Measurements from ENCODE around the gene ANKRD9.

Gene ANKRD9

DNA sequence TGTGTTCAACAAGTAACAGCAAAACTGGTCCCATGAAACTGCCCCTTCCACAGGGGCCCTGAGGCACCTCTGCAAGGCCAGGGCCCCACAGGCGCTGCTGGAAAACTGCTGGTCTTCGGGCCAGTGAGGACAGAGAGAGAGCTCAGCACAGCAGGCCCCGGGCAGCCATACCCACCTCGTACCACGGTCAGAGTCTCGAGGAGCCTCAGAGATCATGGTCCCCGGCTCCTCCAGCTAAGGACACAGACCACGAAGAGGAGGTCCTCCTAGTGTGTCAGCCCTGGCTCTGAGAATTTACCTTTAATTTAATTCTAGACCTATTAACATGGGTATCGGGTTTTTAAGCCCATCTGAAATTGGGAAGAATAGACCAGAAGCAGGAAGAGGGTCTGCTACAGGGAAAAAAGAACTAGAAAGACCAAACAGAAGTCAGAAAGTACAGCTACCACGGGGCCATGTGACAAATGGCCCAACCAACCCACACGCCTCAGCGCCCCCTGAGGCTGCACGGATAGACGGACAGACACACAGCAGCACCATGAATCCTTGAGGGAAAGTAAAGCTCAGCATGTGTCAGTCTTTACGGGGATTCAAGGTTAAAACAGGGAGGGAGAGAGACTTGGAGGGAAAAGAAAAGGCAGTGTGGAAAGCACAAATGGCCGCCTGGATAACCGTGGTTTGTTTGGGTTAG, 22.9 kb downstream of the ANKRD9 start:
- no peaks in the 10 kb centered on the region for H3K4me1 ChIP-seq (ENCODE audit: control insufficient read depth, insufficient read depth, low read length)
- no peaks in the 10 kb centered on the region for H3K27me3 ChIP-seq (ENCODE audit: control insufficient read depth, insufficient read depth, low read length)
- H3K4me3 ChIP-seq (ENCODE audit: low read depth, low read length): no peak overlapping the region
- peaks cover 2% of the 10 kb centered on the region for H3K36me3 ChIP-seq (ENCODE audit: control insufficient read depth, insufficient read depth, low read length)
- H3K9me3 ChIP-seq (ENCODE audit: control insufficient read depth, insufficient read depth, low read length): no peaks in the 10 kb centered on the region
- no peak overlapping the region for H3K9ac ChIP-seq (ENCODE audit: low read depth, low read length)

DNA sequence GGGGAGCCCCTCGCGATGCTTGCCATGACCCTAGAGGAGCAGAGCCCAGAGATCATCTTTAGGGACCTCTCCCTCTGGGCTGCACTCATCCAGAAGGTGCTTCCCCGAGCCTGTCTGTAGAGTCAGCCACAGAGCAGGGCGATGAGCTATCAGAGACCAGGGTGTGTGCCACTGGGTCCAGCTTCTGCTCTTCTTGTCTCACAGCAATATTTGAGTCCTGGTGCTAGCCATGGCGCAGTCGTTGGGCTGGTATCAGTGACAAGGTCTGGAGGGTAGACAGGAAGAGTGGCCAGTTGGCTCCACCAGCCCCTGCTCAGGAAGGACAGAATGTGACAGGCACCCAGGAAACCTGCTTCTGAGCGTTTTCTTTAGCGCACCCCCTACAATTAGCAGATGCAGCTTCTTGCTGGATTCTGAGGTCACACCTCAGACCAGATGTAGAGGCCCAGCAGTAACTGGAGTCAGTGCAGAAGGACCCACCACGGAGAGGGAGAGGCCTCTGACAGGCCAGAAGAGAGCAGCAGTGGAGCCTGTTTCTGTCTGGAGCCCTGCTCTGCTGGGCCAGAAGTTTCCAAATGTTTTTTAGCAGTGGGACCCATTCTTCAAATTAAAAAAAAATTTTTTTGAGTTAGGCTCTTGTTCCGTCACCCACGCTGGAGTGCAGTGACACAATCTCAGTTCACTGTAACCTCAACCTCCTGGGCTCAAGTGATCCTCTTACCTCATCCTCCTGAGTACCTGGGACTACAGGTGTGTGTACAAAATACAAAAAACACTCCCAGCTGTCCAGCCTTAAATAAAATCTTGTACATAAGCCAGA, 23.7 kb downstream of the ANKRD9 start:
- Histone ChIP-seq H3K4me3 (ENCODE audit: low read depth, low read length) (no peak overlapping the region), H3K27me3 (ENCODE audit: control insufficient read depth, insufficient read depth, low read length) (no peaks in the 10 kb centered on the region), H3K4me1 (ENCODE audit: control insufficient read depth, insufficient read depth, low read length) (no peaks in the 10 kb centered on the region), H3K36me3 (ENCODE audit: control insufficient read depth, insufficient read depth, low read length) (peaks cover 2% of the 10 kb centered on the region), H3K9me3 (ENCODE audit: control insufficient read depth, insufficient read depth, low read length) (no peaks in the 10 kb centered on the region), H3K9ac (ENCODE audit: low read depth, low read length) (no peak overlapping the region)

DNA sequence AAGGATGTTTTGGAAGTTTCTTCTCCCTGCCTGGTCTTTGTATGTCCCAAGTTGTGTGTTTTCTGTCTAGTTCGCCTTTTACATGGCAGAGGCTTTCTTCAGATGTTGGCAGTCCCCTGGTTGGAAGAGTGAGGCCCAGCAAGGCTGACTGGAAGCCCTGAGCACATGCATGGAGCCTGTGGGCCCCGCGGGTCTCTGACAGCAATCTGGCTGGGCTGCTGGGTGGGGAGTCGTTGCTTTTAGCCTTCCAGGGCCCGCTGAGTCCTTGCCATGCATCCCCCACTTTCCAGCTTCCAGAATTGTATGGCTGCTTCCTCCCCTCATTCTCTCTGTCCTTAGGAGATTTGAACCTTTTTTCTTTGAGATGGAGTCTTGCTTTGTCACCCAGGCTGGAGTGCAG, 25.3 kb downstream of the ANKRD9 start:
- Histone ChIP-seq H3K36me3 (ENCODE audit: control insufficient read depth, insufficient read depth, low read length) (peaks cover 2% of the 10 kb centered on the region), H3K4me3 (ENCODE audit: low read depth, low read length) (no peak overlapping the region), H3K4me1 (ENCODE audit: control insufficient read depth, insufficient read depth, low read length) (no peaks in the 10 kb centered on the region), H3K27me3 (ENCODE audit: control insufficient read depth, insufficient read depth, low read length) (no peaks in the 10 kb centered on the region), H3K9me3 (ENCODE audit: control insufficient read depth, insufficient read depth, low read length) (no peaks in the 10 kb centered on the region), H3K9ac (ENCODE audit: low read depth, low read length) (no peak overlapping the region)

DNA sequence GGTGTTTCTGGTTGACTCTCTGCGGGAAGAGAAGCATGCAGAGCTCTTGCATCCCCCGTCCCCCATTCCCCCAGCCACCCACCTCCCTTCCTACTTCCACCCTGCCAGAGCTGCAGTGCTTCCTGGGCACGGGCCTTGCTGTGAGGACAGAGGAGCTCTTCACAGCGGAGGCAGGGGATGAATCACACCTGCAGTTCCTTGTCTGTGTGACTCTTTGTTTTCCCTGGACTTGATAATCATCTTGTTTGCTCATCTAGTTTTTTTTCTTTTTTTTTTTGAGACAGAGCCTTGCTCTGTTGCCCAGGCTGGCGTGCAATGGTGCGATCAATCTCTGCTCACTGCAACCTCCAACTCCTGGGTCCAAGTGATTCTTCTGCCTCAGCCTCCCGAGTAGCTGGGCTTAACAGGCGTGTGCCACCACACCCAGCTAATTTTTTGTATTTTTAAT, 27.8 kb downstream of the ANKRD9 start:
- no peak overlapping the region for H3K4me3 ChIP-seq (ENCODE audit: low read depth, low read length)
- peaks cover 2% of the 10 kb centered on the region for H3K36me3 ChIP-seq (ENCODE audit: control insufficient read depth, insufficient read depth, low read length)
- H3K9ac ChIP-seq (ENCODE audit: low read depth, low read length): no peak overlapping the region
- H3K27me3 ChIP-seq (ENCODE audit: control insufficient read depth, insufficient read depth, low read length): no peaks in the 10 kb centered on the region
- H3K4me1 ChIP-seq (ENCODE audit: control insufficient read depth, insufficient read depth, low read length): no peaks in the 10 kb centered on the region
- no peaks in the 10 kb centered on the region for H3K9me3 ChIP-seq (ENCODE audit: control insufficient read depth, insufficient read depth, low read length)

DNA sequence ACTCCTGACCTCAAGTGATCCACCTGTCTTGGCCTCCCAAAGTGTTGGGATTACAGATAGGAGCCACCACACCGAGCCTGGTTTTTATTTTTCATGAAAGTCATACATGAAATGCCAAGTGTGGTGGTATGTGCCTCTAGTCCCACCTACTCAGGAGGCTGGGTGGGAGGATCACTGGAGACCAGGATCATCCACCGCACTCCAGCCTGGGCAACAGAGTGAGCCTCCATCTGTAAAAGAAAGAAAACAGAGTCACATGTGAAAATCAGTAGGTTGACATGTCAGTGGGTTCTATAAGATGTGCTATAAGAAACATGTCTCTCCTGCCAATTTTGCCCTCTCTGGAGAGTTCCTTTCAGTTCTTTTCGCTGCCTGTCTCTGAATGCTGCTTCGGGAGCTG, 28.2 kb downstream of the ANKRD9 start:
- Histone ChIP-seq H3K36me3 (ENCODE audit: control insufficient read depth, insufficient read depth, low read length) (peaks cover 2% of the 10 kb centered on the region), H3K27me3 (ENCODE audit: control insufficient read depth, insufficient read depth, low read length) (no peaks in the 10 kb centered on the region), H3K4me1 (ENCODE audit: control insufficient read depth, insufficient read depth, low read length) (no peaks in the 10 kb centered on the region), H3K4me3 (ENCODE audit: low read depth, low read length) (no peak overlapping the region), H3K9ac (ENCODE audit: low read depth, low read length) (no peak overlapping the region), H3K9me3 (ENCODE audit: control insufficient read depth, insufficient read depth, low read length) (no peaks in the 10 kb centered on the region)

DNA sequence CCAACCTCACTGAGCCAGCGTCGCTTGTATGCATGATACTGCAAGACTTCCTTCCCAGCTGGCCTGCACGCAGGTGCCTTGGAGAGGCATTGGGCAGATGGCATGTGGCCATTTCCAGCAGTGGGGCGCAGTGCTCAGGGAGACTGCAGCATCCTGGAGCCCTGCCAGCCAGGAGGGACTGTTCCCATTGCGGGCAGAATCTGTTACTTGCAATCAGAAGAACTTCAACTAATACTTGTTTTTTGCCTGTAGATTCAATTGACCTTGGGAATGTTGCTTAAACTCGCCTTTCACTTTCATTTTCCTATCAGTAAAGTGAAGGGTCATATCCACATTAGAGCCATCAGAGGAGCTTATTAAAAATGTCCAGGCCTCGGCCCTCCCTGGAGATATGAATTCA, 29.8 kb downstream of the ANKRD9 start:
- no peak overlapping the region for H3K9ac ChIP-seq (ENCODE audit: low read depth, low read length)
- no peaks in the 10 kb centered on the region for H3K9me3 ChIP-seq (ENCODE audit: control insufficient read depth, insufficient read depth, low read length)
- H3K4me1 ChIP-seq (ENCODE audit: control insufficient read depth, insufficient read depth, low read length): no peaks in the 10 kb centered on the region
- no peak overlapping the region for H3K4me3 ChIP-seq (ENCODE audit: low read depth, low read length)
- H3K36me3 ChIP-seq (ENCODE audit: control insufficient read depth, insufficient read depth, low read length): peaks cover 2% of the 10 kb centered on the region
- no peaks in the 10 kb centered on the region for H3K27me3 ChIP-seq (ENCODE audit: control insufficient read depth, insufficient read depth, low read length)

DNA sequence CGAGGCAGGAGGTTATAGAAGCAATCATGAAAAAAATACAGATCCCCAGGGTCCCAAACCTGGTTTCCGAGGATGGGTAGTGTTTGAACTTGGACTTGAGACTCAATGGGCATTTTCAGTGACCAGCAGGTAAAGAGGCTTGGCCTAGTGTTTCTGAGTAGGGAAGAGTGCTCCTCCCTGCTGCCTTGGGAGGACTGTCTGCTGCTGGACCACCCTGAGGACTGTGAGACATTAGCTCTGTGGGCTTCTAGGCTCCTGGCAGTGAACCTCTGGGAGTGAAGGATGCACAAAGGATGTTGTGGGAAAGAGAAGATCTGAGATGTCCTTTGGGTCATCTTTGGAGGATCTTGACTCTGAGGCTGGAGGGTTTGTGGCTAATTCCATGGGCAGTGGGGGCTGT, 30.5 kb downstream of the ANKRD9 start:
- Histone ChIP-seq H3K36me3 (ENCODE audit: control insufficient read depth, insufficient read depth, low read length) (peaks cover 2% of the 10 kb centered on the region), H3K27me3 (ENCODE audit: control insufficient read depth, insufficient read depth, low read length) (no peaks in the 10 kb centered on the region), H3K9ac (ENCODE audit: low read depth, low read length) (no peak overlapping the region), H3K4me3 (ENCODE audit: low read depth, low read length) (no peak overlapping the region), H3K4me1 (ENCODE audit: control insufficient read depth, insufficient read depth, low read length) (no peaks in the 10 kb centered on the region), H3K9me3 (ENCODE audit: control insufficient read depth, insufficient read depth, low read length) (no peaks in the 10 kb centered on the region)

DNA sequence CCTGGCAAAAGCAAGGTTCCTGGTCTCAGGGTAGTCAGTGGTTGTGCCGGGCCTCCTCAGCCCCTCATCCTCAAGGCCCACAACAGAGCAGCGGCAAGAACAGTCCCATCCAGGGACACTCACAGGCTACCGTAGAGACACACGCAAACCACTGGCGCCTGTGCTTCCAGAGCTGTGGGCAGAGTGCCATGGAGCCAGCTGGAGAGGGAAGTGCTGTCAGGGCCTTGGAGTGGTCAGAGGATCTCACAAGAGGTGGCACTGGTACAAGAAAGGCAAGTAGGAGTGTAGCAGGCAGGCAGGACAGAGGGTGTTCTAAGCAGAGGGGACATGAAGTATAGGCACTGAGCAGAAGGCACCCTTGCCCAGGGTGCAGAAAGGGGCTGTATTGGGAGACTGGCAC, 34.6 kb downstream of the ANKRD9 start:
- H3K9ac ChIP-seq (ENCODE audit: low read depth, low read length): no peak overlapping the region
- no peaks in the 10 kb centered on the region for H3K27me3 ChIP-seq (ENCODE audit: control insufficient read depth, insufficient read depth, low read length)
- H3K9me3 ChIP-seq (ENCODE audit: control insufficient read depth, insufficient read depth, low read length): no peaks in the 10 kb centered on the region
- no peaks in the 10 kb centered on the region for H3K4me1 ChIP-seq (ENCODE audit: control insufficient read depth, insufficient read depth, low read length)
- no peaks in the 10 kb centered on the region for H3K36me3 ChIP-seq (ENCODE audit: control insufficient read depth, insufficient read depth, low read length)
- no peak overlapping the region for H3K4me3 ChIP-seq (ENCODE audit: low read depth, low read length)

DNA sequence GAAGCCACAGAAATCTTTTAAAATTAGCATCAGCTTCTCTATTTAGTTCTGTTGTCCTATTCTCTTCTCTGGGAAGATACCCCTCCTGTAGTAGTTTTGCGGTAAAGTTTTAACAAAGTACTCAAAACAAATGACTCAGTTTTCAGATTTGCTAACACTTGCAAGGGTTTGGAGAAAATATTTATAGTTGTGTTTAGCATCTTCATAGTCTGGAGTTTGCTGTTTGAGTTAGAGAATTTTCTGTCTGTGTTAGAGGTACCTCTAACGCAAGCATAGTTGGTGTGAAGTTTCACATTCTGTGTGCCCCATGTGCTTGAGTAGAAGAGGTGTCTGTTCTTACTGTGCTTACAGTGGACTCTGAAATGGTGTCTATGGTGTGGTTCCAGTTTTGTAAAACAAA, 36.0 kb downstream of the ANKRD9 start:
- no peaks in the 10 kb centered on the region for H3K9me3 ChIP-seq (ENCODE audit: control insufficient read depth, insufficient read depth, low read length)
- H3K27me3 ChIP-seq (ENCODE audit: control insufficient read depth, insufficient read depth, low read length): no peaks in the 10 kb centered on the region
- H3K4me1 ChIP-seq (ENCODE audit: control insufficient read depth, insufficient read depth, low read length): no peaks in the 10 kb centered on the region
- no peak overlapping the region for H3K4me3 ChIP-seq (ENCODE audit: low read depth, low read length)
- no peak overlapping the region for H3K9ac ChIP-seq (ENCODE audit: low read depth, low read length)
- H3K36me3 ChIP-seq (ENCODE audit: control insufficient read depth, insufficient read depth, low read length): no peaks in the 10 kb centered on the region

DNA sequence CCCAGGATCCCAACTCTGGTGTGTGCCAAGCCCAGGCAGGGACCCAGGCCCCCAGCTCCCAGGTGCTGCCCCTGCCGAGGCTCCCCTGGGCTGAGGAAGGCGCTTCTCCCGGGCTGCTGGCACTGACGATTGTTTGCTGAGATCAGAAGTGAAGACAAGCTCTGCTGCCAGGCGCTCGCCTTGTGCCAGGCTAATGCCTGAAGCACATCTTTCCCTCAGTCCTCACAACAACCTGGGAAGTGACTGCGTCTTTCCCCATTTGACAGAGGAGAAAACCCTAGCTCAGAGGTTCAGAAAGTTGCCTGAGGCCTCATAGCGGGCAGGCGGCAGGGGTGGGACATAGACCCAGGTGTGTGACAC, 36.8 kb downstream of the ANKRD9 start:
- H3K9ac ChIP-seq (ENCODE audit: low read depth, low read length): no peak overlapping the region
- H3K4me3 ChIP-seq (ENCODE audit: low read depth, low read length): no peak overlapping the region

DNA sequence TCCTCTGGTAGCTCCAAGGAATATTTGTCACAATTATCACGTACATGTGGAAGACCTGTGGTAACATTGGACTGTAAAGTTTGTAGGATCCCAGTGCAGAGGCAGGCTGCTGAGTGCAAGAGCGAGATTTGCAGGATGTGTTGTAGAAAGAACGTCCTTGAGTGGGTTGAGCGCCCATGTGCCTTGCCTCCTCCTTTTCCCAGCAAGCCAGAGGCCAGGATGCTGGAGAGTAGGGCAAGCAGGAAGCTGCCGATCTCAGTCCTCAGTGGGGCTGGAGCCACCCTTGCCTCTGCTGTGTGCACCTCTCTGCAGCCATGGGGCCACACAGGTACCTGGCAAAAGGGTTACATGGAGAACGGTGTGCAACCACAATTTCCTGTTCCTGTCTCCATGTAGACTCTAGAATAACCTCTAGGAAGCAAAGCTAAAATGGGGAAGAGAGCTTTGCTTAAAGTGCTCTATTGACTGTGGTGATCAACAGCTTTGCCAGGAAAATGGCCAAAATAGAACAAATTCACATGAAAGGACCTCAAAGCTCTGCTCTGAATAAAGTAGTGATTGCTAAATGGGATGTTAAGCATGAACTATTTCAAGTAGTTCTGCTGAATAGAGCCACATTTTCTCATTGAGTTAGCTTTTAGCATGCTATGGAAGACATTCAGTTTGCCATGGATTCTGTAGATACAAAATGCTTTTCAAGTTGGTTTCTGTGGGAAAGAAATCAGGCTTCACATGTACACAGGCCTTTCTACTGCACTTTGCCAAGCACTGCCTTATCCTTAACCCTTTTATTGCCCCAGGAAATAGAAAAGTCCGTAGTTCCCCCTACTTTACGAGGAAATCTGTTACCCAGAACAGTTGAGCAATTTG, 37.4 kb downstream of the ANKRD9 start:
- no peaks in the 10 kb centered on the region for H3K27me3 ChIP-seq (ENCODE audit: control insufficient read depth, insufficient read depth, low read length)
- no peaks in the 10 kb centered on the region for H3K9me3 ChIP-seq (ENCODE audit: control insufficient read depth, insufficient read depth, low read length)
- H3K36me3 ChIP-seq (ENCODE audit: control insufficient read depth, insufficient read depth, low read length): no peaks in the 10 kb centered on the region
- H3K9ac ChIP-seq (ENCODE audit: low read depth, low read length): no peak overlapping the region
- H3K4me1 ChIP-seq (ENCODE audit: control insufficient read depth, insufficient read depth, low read length): no peaks in the 10 kb centered on the region
- H3K4me3 ChIP-seq (ENCODE audit: low read depth, low read length): no peak overlapping the region

More for the DNA sequence above, 36.8 kb downstream of the ANKRD9 start:
- H3K4me1 ChIP-seq (ENCODE audit: control insufficient read depth, insufficient read depth, low read length): no peaks in the 10 kb centered on the region
- no peaks in the 10 kb centered on the region for H3K27me3 ChIP-seq (ENCODE audit: control insufficient read depth, insufficient read depth, low read length)
- no peaks in the 10 kb centered on the region for H3K9me3 ChIP-seq (ENCODE audit: control insufficient read depth, insufficient read depth, low read length)
- no peaks in the 10 kb centered on the region for H3K36me3 ChIP-seq (ENCODE audit: control insufficient read depth, insufficient read depth, low read length)

Measured in iPS-15b (cell line).